HUDEP-2 (cell line): Measurements from ENCODE around the gene MUC5B.
"Not testable (repeated sequence)": the region's sequence is repeated elsewhere in the genome, so short reads cannot be mapped to it uniquely, and the experiment has no call there.

Source experiments
- DNase-seq, 76 experiments: peaks; one replicate each; lab custom pipeline; 2025; ENCODE audit not compliant: unreplicated experiment in 76 of 76; lab: John Stamatoyannopoulos, UW

The MUC5B gene, protein sequence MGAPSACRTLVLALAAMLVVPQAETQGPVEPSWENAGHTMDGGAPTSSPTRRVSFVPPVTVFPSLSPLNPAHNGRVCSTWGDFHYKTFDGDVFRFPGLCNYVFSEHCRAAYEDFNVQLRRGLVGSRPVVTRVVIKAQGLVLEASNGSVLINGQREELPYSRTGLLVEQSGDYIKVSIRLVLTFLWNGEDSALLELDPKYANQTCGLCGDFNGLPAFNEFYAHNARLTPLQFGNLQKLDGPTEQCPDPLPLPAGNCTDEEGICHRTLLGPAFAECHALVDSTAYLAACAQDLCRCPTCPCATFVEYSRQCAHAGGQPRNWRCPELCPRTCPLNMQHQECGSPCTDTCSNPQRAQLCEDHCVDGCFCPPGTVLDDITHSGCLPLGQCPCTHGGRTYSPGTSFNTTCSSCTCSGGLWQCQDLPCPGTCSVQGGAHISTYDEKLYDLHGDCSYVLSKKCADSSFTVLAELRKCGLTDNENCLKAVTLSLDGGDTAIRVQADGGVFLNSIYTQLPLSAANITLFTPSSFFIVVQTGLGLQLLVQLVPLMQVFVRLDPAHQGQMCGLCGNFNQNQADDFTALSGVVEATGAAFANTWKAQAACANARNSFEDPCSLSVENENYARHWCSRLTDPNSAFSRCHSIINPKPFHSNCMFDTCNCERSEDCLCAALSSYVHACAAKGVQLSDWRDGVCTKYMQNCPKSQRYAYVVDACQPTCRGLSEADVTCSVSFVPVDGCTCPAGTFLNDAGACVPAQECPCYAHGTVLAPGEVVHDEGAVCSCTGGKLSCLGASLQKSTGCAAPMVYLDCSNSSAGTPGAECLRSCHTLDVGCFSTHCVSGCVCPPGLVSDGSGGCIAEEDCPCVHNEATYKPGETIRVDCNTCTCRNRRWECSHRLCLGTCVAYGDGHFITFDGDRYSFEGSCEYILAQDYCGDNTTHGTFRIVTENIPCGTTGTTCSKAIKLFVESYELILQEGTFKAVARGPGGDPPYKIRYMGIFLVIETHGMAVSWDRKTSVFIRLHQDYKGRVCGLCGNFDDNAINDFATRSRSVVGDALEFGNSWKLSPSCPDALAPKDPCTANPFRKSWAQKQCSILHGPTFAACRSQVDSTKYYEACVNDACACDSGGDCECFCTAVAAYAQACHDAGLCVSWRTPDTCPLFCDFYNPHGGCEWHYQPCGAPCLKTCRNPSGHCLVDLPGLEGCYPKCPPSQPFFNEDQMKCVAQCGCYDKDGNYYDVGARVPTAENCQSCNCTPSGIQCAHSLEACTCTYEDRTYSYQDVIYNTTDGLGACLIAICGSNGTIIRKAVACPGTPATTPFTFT (N-terminal part only)

DNA sequence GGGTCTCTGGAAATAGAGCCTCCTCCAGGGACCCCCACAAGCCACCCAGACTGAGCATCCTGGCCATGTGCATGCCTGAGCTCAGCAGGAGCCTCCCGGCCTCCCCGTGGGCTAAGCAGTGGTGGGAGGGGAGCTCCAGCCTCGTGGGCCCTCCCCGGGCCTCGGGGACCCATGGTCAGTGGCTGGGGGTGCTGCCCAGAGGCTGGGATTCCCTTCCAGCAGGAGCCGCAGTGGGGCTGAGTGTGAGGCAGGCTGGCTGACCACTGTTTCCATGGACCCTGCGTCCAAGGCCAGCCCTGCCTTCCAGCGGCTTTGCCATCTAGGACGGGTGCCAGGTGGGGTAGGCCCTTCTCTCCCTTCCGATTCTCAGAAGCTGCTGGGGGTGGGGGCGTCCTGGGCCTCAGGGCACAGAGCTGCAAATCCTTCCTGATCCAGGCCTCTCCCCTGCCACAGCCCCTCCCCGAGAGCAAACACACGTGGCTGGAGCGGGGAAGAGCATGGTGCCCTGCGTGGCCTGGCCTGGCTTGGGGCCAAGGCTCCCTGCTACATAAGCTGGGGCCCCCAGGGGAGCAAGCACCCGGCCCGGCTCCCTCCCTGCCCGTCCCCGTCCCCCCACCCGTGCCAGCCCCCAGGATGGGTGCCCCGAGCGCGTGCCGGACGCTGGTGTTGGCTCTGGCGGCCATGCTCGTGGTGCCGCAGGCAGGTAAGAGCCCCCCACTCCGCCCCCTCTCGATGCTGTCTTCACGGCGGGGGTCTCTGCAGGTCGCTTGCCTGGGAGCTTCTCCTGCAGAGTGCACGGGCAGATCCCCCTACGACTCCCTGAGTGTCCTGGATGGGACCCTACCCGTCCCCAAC is at the start of gene MUC5B:
TSS of gene MUC5B (plus strand) at position 576 of the 855 bp plus-strand sequence. CDS start at position 634, 58 bp downstream.
- DNase-seq: no peak

DNA sequence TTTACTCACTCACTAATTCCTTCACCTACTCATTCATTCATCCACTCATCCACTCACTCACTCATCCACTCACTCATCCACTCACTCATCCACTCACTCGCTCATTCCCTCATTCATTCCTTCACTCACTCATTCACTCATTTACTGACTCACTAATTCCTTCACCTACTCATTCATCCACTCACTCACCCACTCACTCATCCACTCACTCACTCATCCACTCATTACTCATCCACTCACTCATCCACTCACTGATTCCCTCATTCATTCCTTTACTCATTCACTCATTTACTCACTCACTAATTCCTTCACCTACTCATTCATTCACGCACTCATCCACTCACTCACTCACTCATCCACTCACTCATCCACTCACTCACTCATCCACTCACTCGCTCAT is 49.5 kb upstream of the MUC5B start:
- DNase-seq: not testable (repeated sequence)

DNA sequence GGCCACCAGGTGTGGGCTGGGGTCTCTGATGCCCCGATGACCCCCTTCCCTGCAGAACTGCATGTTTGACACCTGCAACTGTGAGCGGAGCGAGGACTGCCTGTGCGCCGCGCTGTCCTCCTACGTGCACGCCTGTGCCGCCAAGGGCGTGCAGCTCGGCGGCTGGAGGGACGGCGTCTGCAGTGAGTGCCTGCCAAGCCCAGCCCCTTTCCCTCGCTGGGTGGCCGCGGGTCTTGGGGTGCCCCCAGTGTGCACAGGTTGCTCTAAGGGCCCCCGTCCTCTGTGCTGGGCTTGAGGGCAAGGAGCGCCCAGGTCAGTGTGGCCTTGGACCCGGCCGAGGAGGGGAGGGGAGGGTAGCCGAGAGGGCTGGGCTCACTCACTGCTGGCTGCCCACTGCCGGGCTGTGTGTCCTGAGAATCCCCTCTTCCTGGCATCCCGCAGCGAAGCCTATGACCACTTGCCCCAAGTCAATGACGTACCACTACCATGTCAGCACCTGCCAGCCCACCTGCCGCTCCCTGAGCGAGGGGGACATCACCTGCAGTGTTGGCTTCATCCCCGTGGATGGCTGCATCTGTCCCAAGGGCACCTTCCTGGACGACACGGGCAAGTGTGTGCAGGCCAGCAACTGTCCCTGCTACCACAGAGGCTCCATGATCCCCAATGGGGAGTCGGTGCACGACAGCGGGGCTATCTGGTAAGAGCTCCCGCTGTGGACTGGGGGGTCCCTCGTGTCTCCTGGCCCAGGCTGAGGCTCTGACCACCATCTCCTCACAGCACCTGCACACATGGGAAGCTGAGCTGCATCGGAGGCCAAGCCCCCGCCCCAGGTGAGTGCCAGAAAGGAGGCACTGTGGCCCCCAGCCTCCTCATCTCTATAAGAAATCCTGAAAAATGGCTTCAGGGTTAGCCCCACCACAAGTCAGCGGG is 48.2 kb upstream of the MUC5B start:
- no peak for DNase-seq

DNA sequence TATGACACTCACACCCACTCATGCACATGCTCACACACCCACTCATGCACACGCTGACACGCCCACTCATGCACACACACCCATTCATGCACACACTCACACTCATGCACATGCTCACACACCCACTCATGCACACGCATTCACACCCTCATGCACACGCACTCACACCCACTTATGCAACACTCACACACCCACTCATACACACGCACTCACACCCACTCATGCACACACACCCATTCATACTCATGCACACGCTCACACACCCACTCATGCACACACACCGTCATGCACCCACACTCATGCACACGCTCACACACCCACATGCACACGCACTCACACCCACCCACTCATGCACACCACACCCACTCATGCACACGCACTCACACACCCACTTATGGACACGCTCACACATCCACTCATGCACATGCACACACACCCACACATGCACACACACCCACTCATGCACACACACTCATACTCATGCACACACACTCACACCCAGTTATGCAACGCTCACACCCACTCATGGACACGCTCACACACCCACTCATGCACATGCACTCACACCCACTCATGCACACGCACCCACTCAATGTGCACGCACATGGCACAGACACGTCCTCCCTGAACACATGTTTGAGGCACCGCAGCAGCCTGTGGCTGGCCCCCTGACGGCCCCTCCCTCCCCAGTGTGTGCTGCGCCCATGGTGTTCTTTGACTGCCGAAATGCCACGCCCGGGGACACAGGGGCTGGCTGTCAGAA is 47.2 kb upstream of the MUC5B start:
- no peak for DNase-seq

DNA sequence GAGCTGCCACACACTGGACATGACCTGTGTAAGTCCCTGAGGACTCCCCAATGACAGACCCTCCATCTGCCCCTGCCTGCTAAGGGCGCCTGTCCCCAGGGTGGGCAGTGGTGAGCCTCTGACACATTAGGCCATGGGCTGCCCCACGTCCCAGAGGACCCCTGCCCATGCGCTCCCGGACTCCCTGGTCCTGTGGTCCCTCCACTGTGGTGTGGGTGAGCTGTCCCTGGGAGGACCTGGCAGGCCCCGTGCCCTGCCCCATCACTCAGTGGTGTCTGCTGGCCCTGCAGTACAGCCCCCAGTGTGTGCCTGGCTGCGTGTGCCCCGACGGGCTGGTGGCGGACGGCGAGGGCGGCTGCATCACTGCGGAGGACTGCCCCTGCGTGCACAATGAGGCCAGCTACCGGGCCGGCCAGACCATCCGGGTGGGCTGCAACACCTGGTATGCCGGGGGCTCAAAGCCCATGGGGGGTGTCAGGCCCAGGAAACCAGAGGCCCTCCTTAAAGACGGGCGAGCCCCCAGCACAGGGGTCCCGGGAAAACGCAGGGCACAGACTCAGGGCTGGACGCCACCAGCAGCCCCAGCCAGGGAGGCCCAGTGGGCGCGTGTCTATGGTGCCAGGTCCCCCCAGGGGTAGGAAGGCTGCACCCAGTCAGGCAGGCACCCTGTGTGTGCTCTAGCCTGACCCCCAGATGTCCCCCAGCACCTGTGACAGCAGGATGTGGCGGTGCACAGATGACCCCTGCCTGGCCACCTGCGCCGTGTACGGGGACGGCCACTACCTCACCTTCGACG is 46.4 kb upstream of the MUC5B start:
- no peak for DNase-seq

DNA sequence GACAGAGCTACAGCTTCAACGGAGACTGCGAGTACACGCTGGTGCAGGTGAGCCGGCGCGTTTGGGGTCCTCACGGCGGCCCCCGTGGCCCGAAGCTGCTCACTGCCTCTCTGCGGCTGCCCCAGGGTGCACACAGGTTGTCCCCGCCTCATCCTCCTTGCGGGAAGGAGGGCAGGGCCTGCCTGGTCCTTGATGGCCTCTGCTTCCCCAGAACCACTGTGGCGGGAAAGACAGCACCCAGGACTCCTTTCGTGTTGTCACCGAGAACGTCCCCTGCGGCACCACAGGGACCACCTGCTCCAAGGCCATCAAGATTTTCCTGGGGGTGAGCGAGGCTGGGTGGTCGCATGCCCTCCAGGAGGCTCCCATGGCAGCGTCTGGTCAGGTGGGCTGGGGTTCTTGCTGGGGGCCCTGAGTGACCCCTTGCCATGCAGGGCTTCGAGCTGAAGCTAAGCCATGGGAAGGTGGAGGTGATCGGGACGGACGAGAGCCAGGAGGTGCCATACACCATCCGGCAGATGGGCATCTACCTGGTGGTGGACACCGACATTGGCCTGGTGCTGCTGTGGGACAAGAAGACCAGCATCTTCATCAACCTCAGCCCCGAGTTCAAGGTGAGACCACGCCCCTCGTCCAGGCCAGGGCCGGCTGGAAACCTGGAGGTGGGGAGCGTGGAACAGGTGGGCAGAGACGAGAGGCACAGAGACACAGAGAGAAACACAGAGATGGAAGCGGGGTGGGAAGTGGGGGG is 45.7 kb upstream of the MUC5B start:
- DNase-seq: no peak

DNA sequence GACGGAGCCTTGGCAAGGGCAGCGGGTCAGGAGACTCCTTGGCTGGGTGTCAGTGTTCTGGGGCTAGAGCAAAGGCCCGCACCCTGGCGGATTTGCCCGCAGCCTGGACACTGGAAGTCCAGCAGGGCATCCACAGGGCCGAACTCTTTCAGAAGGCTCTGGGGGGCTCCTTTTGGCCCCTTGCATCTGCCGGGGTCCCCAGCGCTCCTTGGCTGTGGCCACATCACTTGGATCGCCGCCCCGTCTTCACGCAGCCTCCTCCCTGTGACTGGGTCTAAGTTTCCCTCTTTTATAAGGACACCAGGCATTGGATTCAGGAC is 45.1 kb upstream of the MUC5B start:
- no peak for DNase-seq

DNA sequence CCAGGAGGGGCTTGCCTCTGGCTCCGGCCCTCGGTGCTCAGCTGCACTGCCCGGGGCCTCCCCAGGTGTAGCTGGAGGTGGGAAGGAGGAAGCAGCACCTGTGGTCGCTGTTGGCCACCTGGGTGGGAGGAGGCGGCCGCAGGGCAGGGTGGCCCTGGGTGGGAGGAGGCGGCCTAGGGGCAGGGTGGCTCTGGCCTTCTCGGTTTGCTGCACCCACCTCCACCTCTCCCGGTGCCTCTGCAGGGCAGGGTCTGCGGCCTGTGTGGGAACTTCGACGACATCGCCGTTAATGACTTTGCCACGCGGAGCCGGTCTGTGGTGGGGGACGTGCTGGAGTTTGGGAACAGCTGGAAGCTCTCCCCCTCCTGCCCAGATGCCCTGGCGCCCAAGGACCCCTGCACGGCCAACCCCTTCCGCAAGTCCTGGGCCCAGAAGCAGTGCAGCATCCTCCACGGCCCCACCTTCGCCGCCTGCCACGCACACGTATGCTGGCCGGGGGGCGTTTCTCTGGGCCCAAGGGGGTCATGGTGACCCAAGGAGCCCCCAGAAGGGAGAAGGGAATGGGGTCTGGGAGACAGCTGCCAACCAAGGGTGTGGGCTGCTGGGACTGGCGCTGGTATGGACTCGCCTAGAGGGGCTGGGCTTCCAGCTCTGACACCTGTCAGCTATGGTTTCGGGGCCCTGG is 44.5 kb upstream of the MUC5B start:
- no peak for DNase-seq

DNA sequence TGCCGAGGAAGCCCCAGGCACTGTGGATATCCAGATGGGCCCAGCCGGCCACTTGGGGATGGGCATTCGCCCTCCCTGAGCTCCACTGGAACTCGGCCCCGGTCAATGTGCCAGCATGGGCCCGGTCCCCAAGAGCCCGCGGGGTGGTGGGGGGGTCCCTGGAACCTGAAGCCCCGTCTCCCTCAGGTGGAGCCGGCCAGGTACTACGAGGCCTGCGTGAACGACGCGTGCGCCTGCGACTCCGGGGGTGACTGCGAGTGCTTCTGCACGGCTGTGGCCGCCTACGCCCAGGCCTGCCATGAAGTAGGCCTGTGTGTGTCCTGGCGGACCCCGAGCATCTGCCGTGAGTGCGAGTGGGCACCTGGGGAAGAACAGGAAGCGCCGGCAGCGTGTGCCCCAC is 44.0 kb upstream of the MUC5B start:
- DNase-seq: no peak

DNA sequence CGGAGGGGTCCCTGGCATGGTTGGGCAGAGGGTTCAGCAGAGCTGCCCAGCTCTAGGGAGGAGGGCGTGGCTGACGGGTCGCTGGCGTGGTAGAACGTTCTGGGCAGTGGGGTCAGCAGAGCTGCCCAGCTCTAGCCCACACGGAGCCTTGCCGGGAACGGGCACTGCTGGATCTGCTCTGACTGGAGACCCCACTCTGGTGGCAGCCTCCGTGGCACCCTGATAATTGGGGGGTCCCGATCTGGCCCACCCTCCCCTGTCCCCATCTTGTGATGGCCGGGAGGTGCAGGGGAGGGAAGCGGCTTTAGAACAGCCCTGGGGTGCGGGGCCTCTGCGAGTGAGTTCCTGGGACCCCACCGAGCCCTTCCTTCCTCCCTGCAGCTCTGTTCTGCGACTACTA is 43.2 kb upstream of the MUC5B start:
- no peak for DNase-seq

DNA sequence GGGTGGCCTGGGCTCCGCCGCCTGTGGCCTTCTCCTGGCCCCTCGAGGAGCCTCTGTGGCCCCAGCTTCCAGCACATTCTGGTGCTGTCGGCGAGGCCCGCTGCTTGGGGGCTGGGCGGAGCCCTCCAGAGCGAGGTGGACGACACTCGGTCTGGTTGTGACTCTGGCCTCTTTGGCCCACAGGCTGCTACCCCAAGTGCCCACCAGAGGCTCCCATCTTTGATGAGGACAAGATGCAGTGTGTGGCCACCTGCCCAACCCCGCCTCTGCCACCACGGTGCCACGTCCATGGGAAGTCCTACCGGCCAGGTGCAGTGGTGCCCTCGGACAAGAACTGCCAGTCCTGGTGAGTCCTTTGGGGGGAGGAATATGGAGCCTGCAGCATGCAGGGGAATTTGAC is 42.7 kb upstream of the MUC5B start:
- no peak for DNase-seq

DNA sequence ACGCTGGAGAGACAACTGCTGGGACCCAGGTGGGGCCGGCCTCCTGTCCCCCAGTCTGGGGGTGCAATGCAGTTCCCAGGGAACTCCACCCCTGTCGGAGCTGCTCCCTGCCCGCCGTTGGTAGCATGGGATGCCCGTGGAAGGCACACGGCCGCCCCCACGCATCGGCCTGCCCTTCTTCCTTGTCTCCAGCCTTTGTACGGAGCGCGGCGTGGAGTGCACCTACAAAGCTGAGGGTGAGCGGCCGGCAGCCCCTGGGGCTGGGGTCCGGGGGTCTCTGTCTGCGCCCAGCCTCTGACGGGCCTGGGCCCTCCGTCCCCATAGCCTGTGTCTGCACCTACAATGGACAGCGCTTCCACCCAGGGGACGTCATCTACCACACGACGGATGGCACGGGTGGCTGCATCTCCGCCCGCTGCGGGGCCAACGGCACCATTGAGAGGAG is 41.9 kb upstream of the MUC5B start:
- DNase-seq: no peak

DNA sequence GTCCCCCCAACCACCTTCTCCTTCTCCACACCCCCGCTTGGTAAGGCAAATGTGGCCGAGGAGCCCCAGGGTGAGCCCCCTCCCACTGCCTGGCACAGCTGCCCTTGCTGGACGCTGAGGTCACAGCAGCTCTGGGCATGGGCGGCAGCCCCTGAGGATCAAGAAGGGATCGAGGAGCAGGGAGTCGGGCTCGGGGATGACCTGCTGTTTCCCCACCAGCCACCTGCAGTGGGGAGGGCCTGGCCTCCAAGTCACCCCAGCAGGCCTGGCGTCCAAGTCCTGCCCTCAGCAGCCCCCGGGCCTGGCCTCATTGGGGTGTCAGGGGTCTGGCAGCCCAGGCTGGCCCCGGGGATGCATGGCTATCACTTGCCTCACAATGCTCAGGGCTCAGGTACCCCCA is 41.4 kb upstream of the MUC5B start:
- DNase-seq: no peak

DNA sequence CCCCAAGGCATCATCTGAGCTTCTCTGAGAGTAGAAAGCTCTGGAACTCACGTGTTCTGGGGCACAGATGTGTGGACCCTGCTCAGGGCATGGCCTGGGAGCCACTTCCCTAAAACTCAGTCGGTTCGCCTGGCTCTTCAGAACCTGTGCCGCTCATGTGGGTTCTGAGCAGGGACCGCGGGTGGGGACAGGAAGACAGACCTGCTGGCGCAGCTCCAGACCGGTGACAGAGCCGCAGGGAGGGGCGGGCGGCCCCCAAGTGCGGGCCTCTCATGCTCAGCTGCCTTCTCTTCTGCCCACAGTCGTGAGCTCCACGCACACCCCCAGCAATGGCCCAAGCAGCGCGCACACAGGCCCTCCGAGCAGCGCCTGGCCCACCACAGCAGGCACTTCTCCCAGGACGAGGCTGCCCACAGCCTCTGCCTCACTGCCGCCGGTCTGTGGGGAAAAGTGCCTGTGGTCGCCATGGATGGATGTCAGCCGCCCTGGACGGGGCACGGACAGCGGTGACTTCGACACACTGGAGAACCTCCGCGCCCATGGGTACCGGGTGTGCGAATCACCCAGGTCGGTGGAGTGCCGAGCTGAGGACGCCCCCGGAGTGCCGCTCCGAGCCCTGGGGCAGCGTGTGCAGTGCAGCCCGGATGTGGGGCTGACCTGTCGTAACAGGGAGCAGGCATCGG is 40.9 kb upstream of the MUC5B start:
- no peak for DNase-seq

DNA sequence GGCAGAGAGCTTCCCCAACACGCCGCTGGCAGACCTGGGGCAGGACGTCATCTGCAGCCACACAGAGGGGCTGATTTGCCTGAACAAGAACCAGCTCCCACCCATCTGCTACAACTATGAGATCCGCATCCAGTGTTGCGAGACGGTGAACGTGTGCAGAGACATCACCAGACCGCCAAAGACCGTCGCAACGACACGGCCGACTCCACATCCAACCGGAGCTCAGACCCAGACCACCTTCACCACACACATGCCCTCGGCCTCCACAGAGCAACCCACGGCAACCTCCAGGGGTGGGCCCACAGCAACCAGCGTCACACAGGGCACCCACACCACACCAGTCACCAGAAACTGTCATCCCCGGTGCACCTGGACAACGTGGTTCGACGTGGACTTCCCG is 38.7 kb upstream of the MUC5B start:
- DNase-seq: not testable (repeated sequence)
